ENCODE results near the gene ZNF621. TPM values are rescaled to one million over a fixed set of nuclear protein-coding genes. Genes with fewer than 3 reads are reported as not detected.

The ZNF621 gene
- total and polyA plus RNA-seq, 3 donors from 2014 or later, result 17.2 to 19.7 (median 19.0) TPM

- TF ChIP-seq POLR2A (IDR thresholded peaks at IDR 0.05) (no peak), CTCF (IDR thresholded peaks at IDR 0.05) (no peak)
- intact Hi-C loops (cut with DNase I; ENCODE audit: low total_unique reads), result no loop called here
- H3K36me3 ChIP-seq (ENCODE audit: low read depth, missing control alignments), result no peaks in the 10 kb centered on the region
- 86 to 90% methylated on average over 1 of the region's 1 CpG for WGBS, 2 donors
- H3K4me1 ChIP-seq, result no peaks in the 10 kb centered on the region
- DNase-seq, result no peak
- H3K4me3 ChIP-seq, result no peak overlapping the region
- H3K27ac ChIP-seq, result no peak overlapping the region
- H3K27me3 ChIP-seq, result no peaks in the 10 kb centered on the region
- H3K9me3 ChIP-seq, result no peaks in the 10 kb centered on the region
These were observed 6.7 kb upstream of the ZNF621 start for GRCh38 chr3:40518067-40518466.

- no peak overlapping the region for H3K4me3 ChIP-seq
- WGBS, 2 donors, result 83 to 89% methylated on average over 1 of the region's 1 CpG
- no peak for DNase-seq
- intact Hi-C loops (cut with DNase I; ENCODE audit: low total_unique reads), result no loop called here
- H3K36me3 ChIP-seq (ENCODE audit: low read depth, missing control alignments), result no peaks in the 10 kb centered on the region
- no peaks in the 10 kb centered on the region for H3K27me3 ChIP-seq
- TF ChIP-seq CTCF (IDR thresholded peaks at IDR 0.05), result no peak
- TF ChIP-seq POLR2A (IDR thresholded peaks at IDR 0.05), result no peak
- no peaks in the 10 kb centered on the region for H3K9me3 ChIP-seq
- H3K27ac ChIP-seq, result no peak overlapping the region
- no peaks in the 10 kb centered on the region for H3K4me1 ChIP-seq
These were observed 5.9 kb upstream of the ZNF621 start for GRCh38 chr3:40518848-40519247.

GRCh38 chr3:40521254-40521653, 3.5 kb upstream of the ZNF621 start:
- intact Hi-C loops (cut with DNase I; ENCODE audit: low total_unique reads), result no loop called here
- H3K9me3 ChIP-seq, result no peaks in the 10 kb centered on the region
- no peaks in the 10 kb centered on the region for H3K27me3 ChIP-seq
- H3K27ac ChIP-seq, result no peak overlapping the region
- DNase-seq, result no peak
- no peaks in the 10 kb centered on the region for H3K36me3 ChIP-seq (ENCODE audit: low read depth, missing control alignments)
- no peak for TF ChIP-seq CTCF (IDR thresholded peaks at IDR 0.05)
- no peak for TF ChIP-seq POLR2A (IDR thresholded peaks at IDR 0.05)
- 92 to 96% methylated on average over 3 of the region's 3 CpGs for WGBS, 2 donors
- H3K4me1 ChIP-seq, result peaks cover 4% of the 10 kb centered on the region
- no peak overlapping the region for H3K4me3 ChIP-seq

- TF ChIP-seq POLR2A (IDR thresholded peaks at IDR 0.05) (no peak), CTCF (IDR thresholded peaks at IDR 0.05) (no peak)
- 40 to 44% methylated on average over 2 of the region's 2 CpGs for WGBS, 2 donors
- no peaks in the 10 kb centered on the region for H3K27me3 ChIP-seq
- peaks cover 4% of the 10 kb centered on the region for H3K4me1 ChIP-seq
- H3K9me3 ChIP-seq, result no peaks in the 10 kb centered on the region
- intact Hi-C loops (cut with DNase I; ENCODE audit: low total_unique reads), result no loop called here
- no peak for DNase-seq
- H3K27ac ChIP-seq, result peak overlapping the region; percentile 78 to 87
- no peak overlapping the region for H3K4me3 ChIP-seq
- no peaks in the 10 kb centered on the region for H3K36me3 ChIP-seq (ENCODE audit: low read depth, missing control alignments)
These were observed 979 bp upstream of the ZNF621 start for GRCh38 chr3:40523781-40524180.

GRCh38 chr3:40524222-40524567, 565 bp upstream of the ZNF621 start:
- Histone ChIP-seq H3K27me3 (no peaks in the 10 kb centered on the region), H3K27ac (peak overlapping the region; percentile 78 to 87), H3K36me3 (ENCODE audit: low read depth, missing control alignments) (no peaks in the 10 kb centered on the region), H3K9me3 (no peaks in the 10 kb centered on the region), H3K4me3 (peak overlapping the region; percentile 71 to 93), H3K4me1 (peaks cover 4% of the 10 kb centered on the region)
- 14 to 16% methylated on average over 5 of the region's 5 CpGs for WGBS, 2 donors
- intact Hi-C loops (cut with DNase I; ENCODE audit: low total_unique reads), result no loop called here
- TF ChIP-seq POLR2A (IDR thresholded peaks at IDR 0.05) (no peak), CTCF (IDR thresholded peaks at IDR 0.05) (no peak)
- DNase-seq, result no peak
